Kidney epithelial cell (primary cell): ENCODE data around the gene MBOAT2. TPM values are rescaled to one million over a fixed set of nuclear protein-coding genes. Genes with fewer than 3 reads are reported as not detected.

Source experiments
- DNase-seq: peaks from one replicate; pipeline ENCODE4 v3.0.0-alpha.2; 2010; ENCODE audit warnings: low read depth
- H3K27me3 ChIP-seq: 2 replicates; pipeline ENCODE4 v1.6.0; 2011; ENCODE audit warnings: low read length; ENCODE audit not compliant: control insufficient read depth, insufficient read depth
- H3K36me3 ChIP-seq: 2 replicates; pipeline ENCODE4 v1.5.1; 2011; ENCODE audit warnings: low read length; ENCODE audit not compliant: control insufficient read depth, insufficient read depth
- H3K4me3 ChIP-seq: 2 replicates; pipeline ENCODE4 v1.5.1; 2011; ENCODE audit warnings: low read depth, mild to moderate bottlenecking, control low read depth, low read length
- CTCF ChIP-seq: IDR thresholded peaks from 2 replicates; pipeline ENCODE4 v1.5.1; 2011; ENCODE audit warnings: mild to moderate bottlenecking, moderate library complexity, low read length, control low read depth, inconsistent platforms; ENCODE audit not compliant: insufficient read depth, poor library complexity, severe bottlenecking
- total RNA-seq: library from RNA; depleted of rRNA; stranded (reverse); fragments of >200 nt; gene quantifications from 2 replicates; pipeline ENCODE4 v1.2.3, GENCODE V29; 2015

MBOAT2 gene
- total RNA-seq, 1 donor from 2014 or later: 32.2 TPM

DNA sequence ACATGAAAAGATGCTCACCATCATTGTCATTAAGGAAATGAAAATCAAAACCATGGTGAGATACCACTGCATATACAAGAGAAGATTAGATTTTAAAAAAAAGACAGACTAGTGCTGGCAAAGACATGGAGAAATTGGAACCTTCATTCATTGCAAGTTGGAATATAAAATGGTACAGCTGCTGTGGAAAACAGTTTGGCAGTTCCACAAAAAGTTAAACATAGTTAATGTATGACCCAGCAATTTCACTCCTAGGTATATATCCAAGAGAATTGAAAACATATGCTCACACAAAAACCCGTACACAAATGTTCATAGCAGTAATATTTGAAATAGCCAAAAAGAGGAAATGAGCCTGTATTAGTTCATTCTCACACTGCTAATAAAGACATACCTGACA lies 33.7 kb upstream of the MBOAT2 start:
- Histone ChIP-seq H3K4me3 (no peak overlapping the region), H3K27me3 (no peaks in the 10 kb centered on the region), H3K36me3 (no peaks in the 10 kb centered on the region)
- no peak for TF ChIP-seq CTCF
- DNase-seq: no peak

DNA sequence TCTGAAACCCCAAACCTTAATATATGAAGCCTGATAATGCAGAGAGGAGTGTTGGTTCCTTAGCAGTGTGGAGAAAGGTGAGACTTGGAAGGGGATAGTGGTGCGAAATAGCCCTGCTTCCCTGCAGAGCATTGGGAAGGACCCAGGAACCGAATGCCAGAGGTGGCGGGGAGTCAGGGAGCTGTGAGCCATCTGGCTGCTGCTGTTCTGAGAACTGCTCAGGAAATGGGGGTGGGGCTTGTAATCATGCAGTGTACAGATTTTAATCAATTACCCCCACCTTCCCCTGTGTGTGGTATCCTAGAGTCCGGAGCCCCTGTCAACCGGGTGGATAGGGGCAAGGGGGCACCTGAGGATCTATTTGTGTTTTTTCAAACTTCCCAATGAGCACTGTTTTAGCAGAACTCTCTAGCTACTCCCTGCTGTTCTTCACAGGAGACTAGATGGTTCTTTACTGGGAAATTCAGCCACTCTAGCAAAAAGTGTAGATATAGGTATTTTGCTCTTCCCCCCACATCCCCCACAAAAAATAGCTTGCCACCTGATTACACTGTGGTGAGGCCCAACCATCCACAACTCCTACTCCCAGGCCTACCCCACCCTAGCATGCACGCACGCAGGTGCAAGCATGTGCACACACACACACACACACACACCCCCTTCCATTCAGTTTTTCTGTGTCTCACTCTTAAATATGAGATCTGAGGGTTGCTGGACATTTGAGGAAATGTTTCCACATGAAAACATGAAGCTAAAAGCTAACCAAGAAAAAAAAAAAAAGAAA lies 30.1 kb upstream of the MBOAT2 start:
- no peaks in the 10 kb centered on the region for H3K36me3 ChIP-seq
- no peak overlapping the region for H3K4me3 ChIP-seq
- no peak for TF ChIP-seq CTCF
- no peak for DNase-seq
- no peaks in the 10 kb centered on the region for H3K27me3 ChIP-seq

GRCh38 chr2:9032536-9033255 lies 29.2 kb upstream of the MBOAT2 start:
- H3K36me3 ChIP-seq: no peaks in the 10 kb centered on the region
- no peak for TF ChIP-seq CTCF
- DNase-seq: no peak
- H3K4me3 ChIP-seq: no peak overlapping the region
- no peaks in the 10 kb centered on the region for H3K27me3 ChIP-seq

GRCh38 chr2:9032121-9032520 lies 28.6 kb upstream of the MBOAT2 start:
- no peaks in the 10 kb centered on the region for H3K36me3 ChIP-seq
- H3K4me3 ChIP-seq: no peak overlapping the region
- no peak for TF ChIP-seq CTCF
- no peaks in the 10 kb centered on the region for H3K27me3 ChIP-seq
- DNase-seq: no peak

DNA sequence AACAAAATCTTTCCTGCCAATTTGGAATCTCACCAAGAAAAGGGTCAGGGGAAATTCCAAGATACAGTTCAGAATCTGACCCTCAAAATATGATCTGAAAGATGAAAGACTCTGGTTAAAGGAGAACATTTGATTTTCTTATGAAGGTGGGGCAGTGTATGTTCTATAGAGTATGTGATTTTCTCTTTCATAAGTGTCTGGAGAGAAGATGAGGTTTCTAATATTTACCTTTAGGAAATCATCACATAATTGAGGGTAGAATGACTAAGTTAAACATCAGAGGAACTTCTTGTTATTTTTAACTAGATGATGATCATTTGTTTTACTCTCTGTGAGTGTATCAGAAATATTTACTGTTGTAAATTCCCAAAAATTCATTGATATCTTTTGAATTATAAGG lies 27.8 kb upstream of the MBOAT2 start:
- H3K36me3 ChIP-seq: no peaks in the 10 kb centered on the region
- H3K4me3 ChIP-seq: no peak overlapping the region
- no peak for DNase-seq
- H3K27me3 ChIP-seq: no peaks in the 10 kb centered on the region
- no peak for TF ChIP-seq CTCF
